BLaER1 treated with 17β-estradiol and CSF1 and Interleukin-3, amounts not matched to agents 10 nM and 100 nM (cell line): ENCODE data around the gene CAMKV.

ENCODE experiments used
- H3K27ac ChIP-seq, 11 experiments: shearing (Covaris generic); formaldehyde crosslinking; 2 replicates each; pipeline ENCODE4 v1.8.1; 2022
- H3K27me3 ChIP-seq, 11 experiments: shearing (Covaris generic); formaldehyde crosslinking; 2 replicates each; pipeline ENCODE4 v1.8.1; 2022
- H3K36me3 ChIP-seq, 11 experiments: shearing (Covaris generic); formaldehyde crosslinking; 2 replicates each; pipeline ENCODE4 v1.8.1; 2022
- H3K4me1 ChIP-seq, 10 experiments: shearing (Covaris generic); formaldehyde crosslinking; 2 replicates each; pipeline ENCODE4 v1.8.1; 2022
- H3K4me2 ChIP-seq, 11 experiments: shearing (Covaris generic); formaldehyde crosslinking; 2 replicates each; pipeline ENCODE4 v1.8.1; 2022
- H3K4me3 ChIP-seq, 10 experiments: shearing (Covaris generic); formaldehyde crosslinking; 2 replicates each; pipeline ENCODE4 v1.8.1; 2022
- H3K9ac ChIP-seq, 11 experiments: shearing (Covaris generic); formaldehyde crosslinking; 2 replicates each; pipeline ENCODE4 v1.8.1; 2022
- H3K9me3 ChIP-seq, 11 experiments: shearing (Covaris generic); formaldehyde crosslinking; replicated peaks in 1 of 11; 2 replicates each; pipeline ENCODE4 v1.8.1; 2022
- H4K20me1 ChIP-seq, 11 experiments: shearing (Covaris generic); formaldehyde crosslinking; 2 replicates each; pipeline ENCODE4 v1.8.1; 2022
- Cebpa-rat ChIP-seq, 11 experiments: shearing (Covaris generic); IDR thresholded peaks; 2 replicates each; pipeline ENCODE4 v1.8.1; 2022

CAMKV gene

GRCh38 chr3:49882166-49882565 lies 12.5 kb upstream of the CAMKV start:
- H3K4me2 ChIP-seq: peak overlapping the region; percentile 43 to 88 (median 80)

GRCh38 chr3:49880581-49881315 lies 11.0 kb upstream of the CAMKV start:
- Histone ChIP-seq H3K4me1 (peaks cover 30 to 66% (median 53%) of the 10 kb centered on the region in 10 experiments), H3K4me3 (peak overlapping the region in 3 of 10 experiments; percentile 15 to 25 (median 15); a peak in 2 of 20 replicates), H3K9ac (peak overlapping the region in 6 of 11 experiments; percentile 1 to 49 (median 24); a peak in 5 of 22 replicates), H3K27me3 (no peaks in the 10 kb centered on the region), H4K20me1 (no peaks in the 10 kb centered on the region), H3K9me3 (no peaks in the 10 kb centered on the region), H3K27ac (peak overlapping the region in 8 of 11 experiments; percentile 17 to 64 (median 46); a peak in 14 of 22 replicates), H3K4me2 (peak overlapping the region; percentile 43 to 88 (median 80)), H3K36me3 (no peaks in the 10 kb centered on the region)
- no peak for TF ChIP-seq Cebpa-rat (IDR thresholded peaks at IDR 0.05)

More at GRCh38 chr3:49882166-49882565, 12.5 kb upstream of the CAMKV start:
- Histone ChIP-seq H3K36me3 (no peaks in the 10 kb centered on the region), H3K9ac (peak overlapping the region in 5 of 11 experiments; percentile 7 to 50 (median 11); a peak in 7 of 22 replicates), H3K4me1 (peaks cover 30 to 72% (median 62%) of the 10 kb centered on the region in 10 experiments), H3K27me3 (no peaks in the 10 kb centered on the region), H4K20me1 (no peaks in the 10 kb centered on the region), H3K9me3 (no peaks in the 10 kb centered on the region), H3K4me3 (no peak overlapping the region), H3K27ac (peak overlapping the region in 8 of 11 experiments; percentile 31 to 64 (median 52); a peak in 15 of 22 replicates)
- peak in 3 of 11 experiments; percentile 17 to 40 (median 28); a peak in 2 of 22 replicates for TF ChIP-seq Cebpa-rat (IDR thresholded peaks at IDR 0.05)

- Histone ChIP-seq H3K27me3 (no peaks in the 10 kb centered on the region), H3K36me3 (no peaks in the 10 kb centered on the region), H3K27ac (peak overlapping the region in 2 of 11 experiments; percentile 5 to 32; a peak in 3 of 22 replicates), H3K9me3 (no peaks in the 10 kb centered on the region), H3K9ac (peak overlapping the region in 1 of 11 experiments; percentile 3; a peak in 1 of 22 replicates), H3K4me2 (peak overlapping the region in 8 of 11 experiments; percentile 72 to 88 (median 82); a peak in 17 of 22 replicates), H3K4me1 (peaks cover 30 to 59% (median 46%) of the 10 kb centered on the region in 10 experiments), H4K20me1 (no peaks in the 10 kb centered on the region), H3K4me3 (no peak overlapping the region)
- no peak for TF ChIP-seq Cebpa-rat (IDR thresholded peaks at IDR 0.05)
Measured at GRCh38 chr3:49879721-49880120, 10.0 kb upstream of the CAMKV start.

- H3K36me3 ChIP-seq: no peaks in the 10 kb centered on the region
- TF ChIP-seq Cebpa-rat (IDR thresholded peaks at IDR 0.05): no peak
- H3K4me3 ChIP-seq: no peak overlapping the region
- no peaks in the 10 kb centered on the region for H3K9me3 ChIP-seq
- no peak overlapping the region for H3K9ac ChIP-seq
- H4K20me1 ChIP-seq: no peaks in the 10 kb centered on the region
- peaks cover 30 to 59% (median 46%) of the 10 kb centered on the region in 10 experiments for H3K4me1 ChIP-seq
- peak overlapping the region in 4 of 11 experiments; percentile 5 to 80 (median 30); a peak in 6 of 22 replicates for H3K4me2 ChIP-seq
- H3K27ac ChIP-seq: no peak overlapping the region
- H3K27me3 ChIP-seq: no peaks in the 10 kb centered on the region
Measured at GRCh38 chr3:49878686-49879085, 9.0 kb upstream of the CAMKV start.

- no peak overlapping the region for H3K4me3 ChIP-seq
- no peaks in the 10 kb centered on the region for H4K20me1 ChIP-seq
- H3K27me3 ChIP-seq: no peaks in the 10 kb centered on the region
- H3K4me1 ChIP-seq: peaks cover 30 to 58% (median 49%) of the 10 kb centered on the region in 10 experiments
- H3K27ac ChIP-seq: no peak overlapping the region
- H3K9me3 ChIP-seq: no peaks in the 10 kb centered on the region
- no peak for TF ChIP-seq Cebpa-rat (IDR thresholded peaks at IDR 0.05)
- H3K36me3 ChIP-seq: no peaks in the 10 kb centered on the region
- H3K9ac ChIP-seq: no peak overlapping the region
- H3K4me2 ChIP-seq: peak overlapping the region in 2 of 11 experiments; percentile 13 to 18; a peak in 2 of 22 replicates
Measured at GRCh38 chr3:49877716-49878115, 8.0 kb upstream of the CAMKV start.

GRCh38 chr3:49876567-49876966 lies 6.9 kb upstream of the CAMKV start:
- Histone ChIP-seq H3K4me3 (no peak overlapping the region), H3K9me3 (no peaks in the 10 kb centered on the region), H3K27me3 (no peaks in the 10 kb centered on the region), H3K4me1 (peaks cover 18 to 54% (median 41%) of the 10 kb centered on the region in 10 experiments), H4K20me1 (peaks cover 0 to 8% (median 0%) of the 10 kb centered on the region in 11 experiments; a peak in 1 of 22 replicates), H3K36me3 (no peaks in the 10 kb centered on the region), H3K9ac (no peak overlapping the region), H3K27ac (no peak overlapping the region), H3K4me2 (no peak overlapping the region)
- no peak for TF ChIP-seq Cebpa-rat (IDR thresholded peaks at IDR 0.05)

GRCh38 chr3:49873623-49874022 lies 3.9 kb upstream of the CAMKV start:
- Histone ChIP-seq H3K4me3 (no peak overlapping the region), H3K4me1 (peaks cover 4 to 51% (median 29%) of the 10 kb centered on the region in 10 experiments; a peak in 19 of 20 replicates), H3K27ac (no peak overlapping the region; a peak in 2 of 22 replicates), H3K4me2 (peak overlapping the region in 7 of 11 experiments; percentile 33 to 59 (median 51); a peak in 10 of 22 replicates), H3K36me3 (no peaks in the 10 kb centered on the region), H3K27me3 (peaks cover 20 to 27% (median 24%) of the 10 kb centered on the region in 11 experiments), H4K20me1 (peaks cover 0 to 24% (median 0%) of the 10 kb centered on the region in 11 experiments; a peak in 10 of 22 replicates), H3K9ac (no peak overlapping the region), H3K9me3 (no peaks in the 10 kb centered on the region)
- TF ChIP-seq Cebpa-rat (IDR thresholded peaks at IDR 0.05): no peak

GRCh38 chr3:49872801-49873281 lies 3.1 kb upstream of the CAMKV start:
- TF ChIP-seq Cebpa-rat (IDR thresholded peaks at IDR 0.05): no peak
- H3K4me1 ChIP-seq: peaks cover 4 to 54% (median 31%) of the 10 kb centered on the region in 10 experiments; a peak in 19 of 20 replicates
- H3K27me3 ChIP-seq: peaks cover 27 to 35% (median 31%) of the 10 kb centered on the region in 11 experiments
- no peaks in the 10 kb centered on the region for H3K36me3 ChIP-seq
- H3K27ac ChIP-seq: peak overlapping the region in 1 of 11 experiments; percentile 32; a peak in 3 of 22 replicates
- no peaks in the 10 kb centered on the region for H3K9me3 ChIP-seq
- H3K4me3 ChIP-seq: no peak overlapping the region
- peaks cover 0 to 32% (median 0%) of the 10 kb centered on the region in 11 experiments; a peak in 10 of 22 replicates for H4K20me1 ChIP-seq
- H3K9ac ChIP-seq: no peak overlapping the region
- peak overlapping the region in 10 of 11 experiments; percentile 33 to 60 (median 52); a peak in 19 of 22 replicates for H3K4me2 ChIP-seq
